K562 (cell line): Measurements from ENCODE around the gene GIMAP6. TPM values are rescaled to one million over a fixed set of nuclear protein-coding genes. Genes with fewer than 3 reads are reported as not detected.

ENCODE experiments used
- AFF4 ChIP-seq: sonication (generic); formaldehyde crosslinking; IDR thresholded peaks from 2 replicates; pipeline ENCODE4 v1.8.0; 2023; ENCODE audit warnings: mild to moderate bottlenecking, missing genetic modification reagents
- CREB1 ChIP-seq, 2 experiments: sonication (generic) in 1 of 2; formaldehyde crosslinking in 1 of 2; IDR thresholded peaks; 2 replicates each; pipeline versions ENCODE4 v1.6.1 to v1.8.0; 2012 to 2022; ENCODE audit warnings: inconsistent platforms in 1 of 2, mild to moderate bottlenecking in 1 of 2, missing genetic modification reagents in 1 of 2, moderate library complexity in 1 of 2
- E4F1 ChIP-seq: fragments of 250-450 bp; sonication (Bioruptor Pico); IDR thresholded peaks from 2 replicates; pipeline ENCODE4 v1.5.0; 2021; ENCODE audit warnings: mild to moderate bottlenecking, borderline replicate concordance
- NR3C1 ChIP-seq: sonication (generic); formaldehyde crosslinking; IDR thresholded peaks from 2 replicates; pipeline ENCODE4 v1.8.1; 2022; ENCODE audit warnings: missing genetic modification reagents
- TBL1XR1 ChIP-seq, 2 experiments: IDR thresholded peaks; 2 replicates each; pipeline ENCODE4 v1.6.1; 2012; ENCODE audit warnings: improper control_type of control experiment in 2 of 2, low read length in 2 of 2, mild to moderate bottlenecking in 1 of 2
- ZNF324 ChIP-seq: fragments of 250-450 bp; sonication (Bioruptor Pico); IDR thresholded peaks from 2 replicates; pipeline ENCODE4 v1.4.0; 2020; ENCODE audit warnings: mild to moderate bottlenecking
- polyA plus RNA-seq, 8 experiments: library from polyadenylated mRNA; depleted of rRNA in 4 of 8; stranded (reverse) in 5 of 8; unstranded in 3 of 8; fragments of >200 nt; fragmentation: Nextera tagmentation in 2 of 8; fragmentation: Illumina TruSeq in 1 of 8; extraction: Ambion mirVana in 2 of 8; extraction: Trizol in 1 of 8; gene quantifications; 2 replicates each; pipeline versions ENCODE4 v1.2.1 to v1.2.3, GENCODE V29; 2011 to 2014; ENCODE audit warnings: inconsistent platforms in 1 of 8, missing spikeins in 1 of 8
- total RNA-seq, 7 experiments: library from RNA; depleted of rRNA in 6 of 7; stranded (reverse); fragments of >200 nt in 6 of 7; fragmentation: Illumina TruSeq in 2 of 7; extraction: Trizol in 2 of 7; gene quantifications; 2 replicates each; pipeline versions ENCODE4 v1.2.1 to v1.2.3, GENCODE V29; 2011 to 2021; ENCODE audit warnings: low replicate concordance in 1 of 7

The GIMAP6 gene
- total and polyA plus RNA-seq, 9 of the 15 experiments (the other 6 are each of a cell fraction or from before 2014, with no cell fraction given): 0.04 to 0.45 (median 0.18) TPM

GRCh38 chr7:150642926-150643325 is 10.7 kb upstream of the GIMAP6 start (continued):
- TF ChIP-seq AFF4: no peak
- TF ChIP-seq TBL1XR1 (IDR thresholded peaks at IDR 0.05; ENCODE audit: low read length in 2 of 2): no peak
- TF ChIP-seq NR3C1 (CRISPR knock-in tag): no peak
- no peak for TF ChIP-seq E4F1 (CRISPR knock-in tag)
- TF ChIP-seq ZNF324 (CRISPR knock-in tag): no peak
- TF ChIP-seq CREB1 (IDR thresholded peaks at IDR 0.05): no peak
- TF ChIP-seq CREB1 (CRISPR knock-in tag; IDR thresholded peaks at IDR 0.05): no peak
